ENCODE results near the gene ZNF620. TPM values are rescaled to one million over a fixed set of nuclear protein-coding genes. Genes with fewer than 3 reads are reported as not detected.

The ZNF620 gene
- total RNA-seq, 4 donors from 2014 or later: 0.60 to 2.9 (median 1.6) TPM

DNA sequence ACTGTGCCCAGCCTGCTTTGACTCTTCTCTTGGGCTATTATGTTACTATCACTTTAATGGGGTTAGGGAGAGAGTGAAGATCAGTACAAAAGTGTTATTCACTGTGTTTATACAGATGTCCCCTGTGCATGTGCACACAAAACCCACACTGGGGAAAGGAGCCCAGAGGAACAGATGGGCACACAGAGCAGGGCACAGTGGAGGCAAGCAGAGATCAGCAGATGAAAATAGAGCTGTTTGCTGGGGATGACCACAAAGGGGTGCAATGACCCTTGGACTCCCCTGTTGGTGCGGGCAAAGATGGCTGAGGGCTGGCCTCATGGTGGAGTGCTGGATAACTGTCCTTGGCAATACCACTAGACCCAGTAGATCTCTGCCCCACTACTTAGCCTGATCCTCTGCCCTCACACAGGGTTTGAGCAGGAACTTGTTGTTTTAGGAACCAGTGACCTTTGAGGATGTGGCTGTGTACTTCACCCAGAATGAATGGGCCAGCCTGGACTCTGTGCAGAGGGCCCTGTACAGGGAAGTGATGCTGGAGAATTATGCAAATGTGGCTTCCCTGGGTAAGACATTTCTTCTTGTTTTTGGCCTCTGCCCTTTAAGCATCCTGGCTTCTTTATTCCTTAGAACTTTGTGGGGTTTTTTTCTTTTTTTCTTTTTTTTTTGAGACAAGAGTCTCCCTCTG is 5.3 kb downstream of the ZNF620 start:
- Histone ChIP-seq H3K4me1 (peaks cover 7% of the 10 kb centered on the region), H3K36me3 (peaks cover 11% of the 10 kb centered on the region), H3K9me3 (no peaks in the 10 kb centered on the region), H3K27me3 (no peaks in the 10 kb centered on the region), H3K27ac (no peak overlapping the region), H3K4me3 (no peak overlapping the region)
- TF ChIP-seq POLR2AphosphoS5 (IDR thresholded peaks at IDR 0.05) (no peak), EP300 (IDR thresholded peaks at IDR 0.05) (no peak)
- TF ChIP-seq, protein P1, sequence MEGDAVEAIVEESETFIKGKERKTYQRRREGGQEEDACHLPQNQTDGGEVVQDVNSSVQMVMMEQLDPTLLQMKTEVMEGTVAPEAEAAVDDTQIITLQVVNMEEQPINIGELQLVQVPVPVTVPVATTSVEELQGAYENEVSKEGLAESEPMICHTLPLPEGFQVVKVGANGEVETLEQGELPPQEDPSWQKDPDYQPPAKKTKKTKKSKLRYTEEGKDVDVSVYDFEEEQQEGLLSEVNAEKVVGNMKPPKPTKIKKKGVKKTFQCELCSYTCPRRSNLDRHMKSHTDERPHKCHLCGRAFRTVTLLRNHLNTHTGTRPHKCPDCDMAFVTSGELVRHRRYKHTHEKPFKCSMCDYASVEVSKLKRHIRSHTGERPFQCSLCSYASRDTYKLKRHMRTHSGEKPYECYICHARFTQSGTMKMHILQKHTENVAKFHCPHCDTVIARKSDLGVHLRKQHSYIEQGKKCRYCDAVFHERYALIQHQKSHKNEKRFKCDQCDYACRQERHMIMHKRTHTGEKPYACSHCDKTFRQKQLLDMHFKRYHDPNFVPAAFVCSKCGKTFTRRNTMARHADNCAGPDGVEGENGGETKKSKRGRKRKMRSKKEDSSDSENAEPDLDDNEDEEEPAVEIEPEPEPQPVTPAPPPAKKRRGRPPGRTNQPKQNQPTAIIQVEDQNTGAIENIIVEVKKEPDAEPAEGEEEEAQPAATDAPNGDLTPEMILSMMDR (IDR thresholded peaks at IDR 0.05): no peak
- no peak for DNase-seq (ENCODE audit: low spot score in 2 of 2)
- 100% methylated on average over 1 of the region's 1 CpG for WGBS

DNA sequence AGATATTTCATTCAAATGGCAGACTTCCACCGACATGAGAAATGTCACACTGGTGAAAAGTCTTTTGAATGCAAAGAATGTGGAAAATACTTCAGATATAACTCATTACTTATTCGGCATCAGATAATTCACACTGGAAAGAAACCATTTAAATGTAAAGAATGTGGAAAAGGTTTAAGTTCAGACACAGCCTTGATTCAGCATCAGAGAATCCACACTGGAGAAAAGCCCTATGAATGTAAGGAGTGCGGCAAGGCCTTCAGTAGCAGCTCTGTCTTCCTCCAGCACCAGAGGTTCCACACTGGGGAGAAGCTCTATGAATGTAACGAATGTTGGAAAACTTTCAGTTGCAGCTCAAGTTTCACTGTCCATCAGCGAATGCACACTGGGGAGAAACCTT is 10.4 kb downstream of the ZNF620 start:
- H3K27me3 ChIP-seq: no peaks in the 10 kb centered on the region
- 86% methylated on average over 5 of the region's 5 CpGs for WGBS
- H3K9me3 ChIP-seq: no peaks in the 10 kb centered on the region
- DNase-seq (ENCODE audit: low spot score in 2 of 2): no peak
- TF ChIP-seq, protein P1 (IDR thresholded peaks at IDR 0.05): no peak
- TF ChIP-seq EP300 (IDR thresholded peaks at IDR 0.05) (no peak), POLR2AphosphoS5 (IDR thresholded peaks at IDR 0.05) (no peak), POLR2A (IDR thresholded peaks at IDR 0.05) (no peak)
- H3K36me3 ChIP-seq: peaks cover 11% of the 10 kb centered on the region
- no peak overlapping the region for H3K27ac ChIP-seq
- H3K4me3 ChIP-seq: no peak overlapping the region
- no peaks in the 10 kb centered on the region for H3K4me1 ChIP-seq

DNA sequence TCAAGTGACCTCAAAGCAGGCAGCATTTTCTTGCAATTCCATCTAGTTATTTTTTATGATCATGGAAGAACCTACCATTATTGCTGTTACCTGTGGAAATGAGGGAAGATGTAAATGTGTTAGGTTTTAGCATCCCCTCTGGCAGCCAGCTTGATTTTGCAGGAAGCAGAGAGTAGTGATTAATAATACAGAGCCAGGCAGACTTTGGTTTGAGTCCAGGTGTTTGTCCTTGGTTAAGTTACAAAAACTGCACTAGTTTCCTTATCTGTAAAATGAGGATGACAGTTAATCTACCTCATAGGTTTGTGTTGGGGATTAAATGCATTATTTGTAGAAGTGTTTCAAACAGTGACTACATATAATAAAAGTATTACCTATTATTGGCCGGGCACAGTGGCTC is 12.2 kb downstream of the ZNF620 start:
- no peak for DNase-seq (ENCODE audit: low spot score in 2 of 2)
- Histone ChIP-seq H3K9me3 (no peaks in the 10 kb centered on the region), H3K4me1 (no peaks in the 10 kb centered on the region), H3K27me3 (no peaks in the 10 kb centered on the region), H3K36me3 (peaks cover 6% of the 10 kb centered on the region), H3K4me3 (no peak overlapping the region), H3K27ac (no peak overlapping the region)
- no peak for TF ChIP-seq EP300 (IDR thresholded peaks at IDR 0.05)
- TF ChIP-seq, protein P1 (IDR thresholded peaks at IDR 0.05): no peak
- TF ChIP-seq POLR2A (IDR thresholded peaks at IDR 0.05): no peak
- TF ChIP-seq POLR2AphosphoS5 (IDR thresholded peaks at IDR 0.05): no peak
- 94% methylated on average over 1 of the region's 1 CpG for WGBS

DNA sequence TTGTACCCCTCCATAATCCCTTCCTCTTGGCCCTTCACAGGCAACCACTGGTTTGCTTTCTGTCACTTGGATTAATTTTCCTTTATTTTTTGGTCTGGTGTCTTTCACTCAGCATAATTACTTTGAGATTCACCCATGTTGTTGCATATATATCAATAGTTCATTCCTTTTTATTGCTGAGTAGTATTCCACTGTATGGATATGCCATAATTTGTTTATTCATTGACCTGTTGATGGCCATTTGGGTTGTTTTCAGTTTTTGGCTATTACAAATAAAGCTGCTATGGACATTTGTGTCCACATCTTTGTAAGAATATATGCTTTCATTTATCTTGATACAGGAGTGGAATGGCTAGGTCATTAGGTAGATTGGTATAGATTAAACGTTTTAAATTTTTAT is 13.0 kb downstream of the ZNF620 start:
- H3K27ac ChIP-seq: no peak overlapping the region
- no peak overlapping the region for H3K4me3 ChIP-seq
- peaks cover under 1% of the 10 kb centered on the region for H3K4me1 ChIP-seq
- no peak for DNase-seq (ENCODE audit: low spot score in 2 of 2)
- peaks cover 6% of the 10 kb centered on the region for H3K36me3 ChIP-seq
- 94% methylated on average over 1 of the region's 1 CpG for WGBS
- no peaks in the 10 kb centered on the region for H3K9me3 ChIP-seq
- no peaks in the 10 kb centered on the region for H3K27me3 ChIP-seq
- TF ChIP-seq EP300 (IDR thresholded peaks at IDR 0.05): no peak

DNA sequence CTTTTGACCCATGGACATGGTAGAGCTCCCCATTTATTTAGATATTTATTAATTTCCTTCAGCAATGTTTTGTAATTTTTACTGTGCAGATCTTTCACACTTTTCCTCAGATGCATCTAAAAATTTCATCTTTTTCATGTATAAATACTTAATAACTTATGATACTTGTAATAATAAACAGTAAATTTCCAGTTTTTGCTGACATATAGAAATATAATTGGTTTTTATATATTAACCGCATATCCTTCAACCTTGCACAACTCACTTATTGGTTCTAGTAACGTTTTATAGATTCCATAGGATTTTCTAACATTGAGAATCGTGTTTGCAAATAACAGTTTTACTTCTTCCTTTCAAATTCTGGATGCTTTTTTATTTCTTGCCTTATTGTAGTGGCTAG is 15.4 kb downstream of the ZNF620 start:
- Histone ChIP-seq H3K4me3 (no peak overlapping the region), H3K27ac (no peak overlapping the region), H3K4me1 (peaks cover 18% of the 10 kb centered on the region), H3K36me3 (no peaks in the 10 kb centered on the region), H3K9me3 (no peaks in the 10 kb centered on the region), H3K27me3 (no peaks in the 10 kb centered on the region)
- TF ChIP-seq EP300 (IDR thresholded peaks at IDR 0.05): no peak
- no peak for TF ChIP-seq POLR2A (IDR thresholded peaks at IDR 0.05)
- TF ChIP-seq, protein P1 (IDR thresholded peaks at IDR 0.05): no peak
- no peak for TF ChIP-seq POLR2AphosphoS5 (IDR thresholded peaks at IDR 0.05)
- no peak for DNase-seq (ENCODE audit: low spot score in 2 of 2)
- WGBS: 72% methylated on average over 3 of the region's 3 CpGs

DNA sequence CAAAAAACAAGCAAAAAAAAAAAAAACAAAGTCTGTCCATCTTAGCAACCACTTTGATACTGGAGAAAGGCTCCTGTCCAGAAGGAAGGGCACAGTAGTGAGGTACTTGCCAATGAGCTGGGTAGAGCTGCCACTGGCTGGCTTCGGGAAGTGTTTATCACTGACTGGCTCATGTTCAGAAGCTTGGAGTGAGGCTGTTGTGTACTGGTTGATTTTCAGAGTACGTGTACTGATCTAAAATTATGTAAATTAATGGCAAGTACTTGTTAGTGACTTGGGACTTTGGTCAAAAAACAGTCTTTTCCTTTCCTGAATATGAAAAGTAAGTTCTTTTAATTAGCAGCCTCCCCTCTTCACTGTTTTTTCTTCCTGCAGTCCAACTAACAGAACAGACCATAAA is 17.9 kb downstream of the ZNF620 start:
- DNase-seq (ENCODE audit: low spot score in 2 of 2): no peak
- no peaks in the 10 kb centered on the region for H3K27me3 ChIP-seq
- WGBS: 24% methylated on average over 2 of the region's 2 CpGs
- peak overlapping the region; percentile 77 for H3K4me3 ChIP-seq
- H3K4me1 ChIP-seq: peaks cover 18% of the 10 kb centered on the region
- no peak for TF ChIP-seq POLR2AphosphoS5 (IDR thresholded peaks at IDR 0.05)
- TF ChIP-seq, protein P1 (IDR thresholded peaks at IDR 0.05): no peak
- no peak for TF ChIP-seq POLR2A (IDR thresholded peaks at IDR 0.05)
- no peak for TF ChIP-seq EP300 (IDR thresholded peaks at IDR 0.05)
- H3K36me3 ChIP-seq: peaks cover 16% of the 10 kb centered on the region
- H3K27ac ChIP-seq: peak overlapping the region; percentile 86
- no peaks in the 10 kb centered on the region for H3K9me3 ChIP-seq

Data from suprapubic skin (tissue), 4 donors.